ENCODE data around the gene BEGAIN.

DNA sequence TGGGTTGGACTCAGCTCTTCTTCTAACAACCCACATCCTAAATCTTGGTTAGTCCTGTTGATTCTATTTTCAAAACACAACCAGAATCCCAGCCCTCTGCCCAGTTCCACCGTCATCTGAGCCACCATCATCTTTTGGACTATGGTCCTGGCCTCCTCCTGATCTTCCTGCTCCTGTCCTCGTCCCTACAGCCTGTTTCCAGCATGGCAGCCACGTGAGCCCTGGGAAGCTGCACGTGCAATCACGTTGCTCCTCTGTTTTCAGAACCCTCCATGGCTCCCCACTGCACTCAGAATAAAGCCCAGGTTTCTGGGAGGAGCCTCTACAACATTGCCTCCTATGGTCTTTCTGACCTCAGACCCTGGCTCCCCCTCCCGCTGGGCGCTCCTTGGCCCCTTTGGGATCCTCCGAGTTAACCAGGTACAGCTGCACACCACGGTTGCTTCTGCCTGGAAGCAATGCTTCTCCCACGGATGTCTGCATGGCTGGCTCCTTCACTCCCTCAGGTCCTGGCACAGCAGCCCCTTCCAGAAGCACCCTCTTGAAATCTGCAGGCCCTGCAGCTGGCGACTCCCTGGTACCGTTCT is 44.5 kb downstream of the BEGAIN start:
- TF ChIP-seq, protein P1, sequence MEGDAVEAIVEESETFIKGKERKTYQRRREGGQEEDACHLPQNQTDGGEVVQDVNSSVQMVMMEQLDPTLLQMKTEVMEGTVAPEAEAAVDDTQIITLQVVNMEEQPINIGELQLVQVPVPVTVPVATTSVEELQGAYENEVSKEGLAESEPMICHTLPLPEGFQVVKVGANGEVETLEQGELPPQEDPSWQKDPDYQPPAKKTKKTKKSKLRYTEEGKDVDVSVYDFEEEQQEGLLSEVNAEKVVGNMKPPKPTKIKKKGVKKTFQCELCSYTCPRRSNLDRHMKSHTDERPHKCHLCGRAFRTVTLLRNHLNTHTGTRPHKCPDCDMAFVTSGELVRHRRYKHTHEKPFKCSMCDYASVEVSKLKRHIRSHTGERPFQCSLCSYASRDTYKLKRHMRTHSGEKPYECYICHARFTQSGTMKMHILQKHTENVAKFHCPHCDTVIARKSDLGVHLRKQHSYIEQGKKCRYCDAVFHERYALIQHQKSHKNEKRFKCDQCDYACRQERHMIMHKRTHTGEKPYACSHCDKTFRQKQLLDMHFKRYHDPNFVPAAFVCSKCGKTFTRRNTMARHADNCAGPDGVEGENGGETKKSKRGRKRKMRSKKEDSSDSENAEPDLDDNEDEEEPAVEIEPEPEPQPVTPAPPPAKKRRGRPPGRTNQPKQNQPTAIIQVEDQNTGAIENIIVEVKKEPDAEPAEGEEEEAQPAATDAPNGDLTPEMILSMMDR (IDR thresholded peaks at IDR 0.05) = no peak
- no peak for TF ChIP-seq POLR2A (IDR thresholded peaks at IDR 0.05)

Data from heart left ventricle (tissue), 13 donors.